H1 (cell line): ENCODE results near the gene LRCH3. TPM values are rescaled to one million over a fixed set of nuclear protein-coding genes. Genes with fewer than 3 reads are reported as not detected.

Experiments
- CTCF ChIA-PET: fragments of 300-600 bp; sonication (Branson Sonifier 250); formaldehyde crosslinking; loops from one replicate; lab custom pipeline; 2021; ENCODE audit not compliant: partially characterized antibody; lab: Charles Lee
- POLR2A ChIA-PET: fragments of 300-600 bp; sonication (Branson Sonifier 250); formaldehyde crosslinking; loops from one replicate; lab custom pipeline; 2021; ENCODE audit warnings: inconsistent platforms; ENCODE audit not compliant: partially characterized antibody; lab: Charles Lee
- DNase-seq, 2 experiments: peaks; one replicate each; pipeline versions ENCODE4 v3.0.0 to v3.0.0-alpha.2; 2010 to 2022; ENCODE audit warnings: low spot score in 2 of 2, low read depth in 1 of 2, mixed read lengths in 1 of 2
- FAIRE-seq: peaks from 2 replicates; lab custom pipeline; 2011; peaks lifted over from hg19 to GRCh38; lab: Jason Lieb, UNC
- H2AFZ ChIP-seq: 2 replicates; pipeline ENCODE4 v1.8.1; 2012; ENCODE audit warnings: low read length, inconsistent platforms
- H2AK5ac ChIP-seq: 2 replicates; pipeline ENCODE4 v1.6.1; 2013; ENCODE audit warnings: low read depth, low read length
- H2BK120ac ChIP-seq: replicated peaks from 2 replicates; pipeline ENCODE3; 2013; ENCODE audit warnings: low read depth, low read length, inconsistent platforms
- H2BK12ac ChIP-seq: 2 replicates; pipeline ENCODE4 v1.6.1; 2013; ENCODE audit warnings: low read depth, low read length
- H2BK15ac ChIP-seq: 2 replicates; pipeline ENCODE4 v1.6.1; 2013; ENCODE audit warnings: low read length
- H2BK20ac ChIP-seq: 2 replicates; pipeline ENCODE4 v1.6.1; 2013; ENCODE audit warnings: low read length
- H2BK5ac ChIP-seq: 2 replicates; pipeline ENCODE4 v1.6.1; 2013; ENCODE audit warnings: low read depth, low read length
- H3K14ac ChIP-seq: 2 replicates; pipeline ENCODE4 v1.6.1; 2013; ENCODE audit warnings: inconsistent platforms; ENCODE audit not compliant: insufficient read length
- H3K18ac ChIP-seq: 2 replicates; pipeline ENCODE4 v1.6.1; 2013; ENCODE audit warnings: low read length; ENCODE audit errors: extremely low read depth
- H3K23ac ChIP-seq: 2 replicates; pipeline ENCODE4 v1.6.1; 2013; ENCODE audit warnings: inconsistent platforms; ENCODE audit not compliant: insufficient read length
- H3K23me2 ChIP-seq: 2 replicates; pipeline ENCODE4 v1.6.1; 2013; ENCODE audit warnings: low read depth, low read length
- H3K27ac ChIP-seq: 2 replicates; pipeline ENCODE4 v1.6.1; 2011; ENCODE audit warnings: low read depth, low read length, inconsistent platforms
- H3K27me3 ChIP-seq, 4 experiments: replicated peaks in 1 of 4; 1 replicate in 1 of 4; 2 replicates in 3 of 4; pipeline versions ENCODE4 v1.6.1 to v1.8.1; 2011 to 2013; ENCODE audit warnings: low read length in 3 of 4, mild to moderate bottlenecking in 3 of 4, inconsistent platforms in 2 of 4, mixed read lengths in 2 of 4, moderate library complexity in 1 of 4; ENCODE audit not compliant: control insufficient read depth in 3 of 4, insufficient read depth in 3 of 4; ENCODE audit errors: extremely low read depth in 1 of 4
- H3K36me3 ChIP-seq, 4 experiments: 2 replicates each; pipeline versions ENCODE4 v1.6.1 to v1.8.1; 2011 to 2013; ENCODE audit warnings: mild to moderate bottlenecking in 4 of 4, low read length in 3 of 4, moderate library complexity in 2 of 4, control low read depth in 1 of 4, inconsistent platforms in 1 of 4; ENCODE audit not compliant: insufficient read depth in 4 of 4, control insufficient read depth in 2 of 4
- H3K4ac ChIP-seq: replicated peaks from 2 replicates; pipeline ENCODE3; 2013; ENCODE audit warnings: low read length, low read depth, mixed read lengths, inconsistent platforms; ENCODE audit not compliant: insufficient read length
- H3K4me1 ChIP-seq, 4 experiments: replicated peaks in 1 of 4; 1 replicate in 1 of 4; 2 replicates in 3 of 4; pipeline versions ENCODE4 v1.6.1 to v1.8.1; 2011 to 2013; ENCODE audit warnings: low read length in 3 of 4, inconsistent platforms in 2 of 4, mixed read lengths in 1 of 4; ENCODE audit not compliant: insufficient read depth in 4 of 4, control insufficient read depth in 3 of 4
- H3K4me2 ChIP-seq, 2 experiments: 2 replicates each; pipeline versions ENCODE4 v1.6.1 to v1.8.1; 2011 to 2013; ENCODE audit warnings: low read depth in 2 of 2, low read length in 2 of 2, control low read depth in 1 of 2, inconsistent platforms in 1 of 2, mild to moderate bottlenecking in 1 of 2; ENCODE audit not compliant: insufficient read depth in 1 of 2
- H3K4me3 ChIP-seq, 4 experiments: fragments of 200-600, 300-600 bp in 1 of 4; sonication (generic), shearing (Covaris generic), sonication (Bioruptor Twin) in 1 of 4; 2 replicates each; pipeline versions ENCODE4 v1.5.1 to v1.8.1; 2011 to 2016; ENCODE audit warnings: low read length in 4 of 4, low read depth in 3 of 4, control low read depth in 2 of 4, inconsistent platforms in 2 of 4, mild to moderate bottlenecking in 2 of 4, mixed read lengths in 1 of 4, moderate library complexity in 1 of 4; ENCODE audit not compliant: insufficient read depth in 2 of 4; ENCODE audit errors: extremely low read depth in 1 of 4
- H3K56ac ChIP-seq: replicated peaks from 2 replicates; pipeline ENCODE3; 2013; ENCODE audit warnings: low read depth, mild to moderate bottlenecking, mixed read lengths, low read length, inconsistent platforms; ENCODE audit not compliant: insufficient read length
- H3K79me1 ChIP-seq: 2 replicates; pipeline ENCODE4 v1.6.1; 2013; ENCODE audit warnings: low read depth, low read length, control low read depth
- H3K79me2 ChIP-seq, 2 experiments: 2 replicates each; pipeline versions ENCODE4 v1.6.1 to v1.8.1; 2012 to 2013; ENCODE audit warnings: low read length in 2 of 2, mild to moderate bottlenecking in 2 of 2, inconsistent platforms in 1 of 2; ENCODE audit not compliant: insufficient read depth in 2 of 2, control insufficient read depth in 1 of 2
- H3K9ac ChIP-seq, 4 experiments: replicated peaks in 1 of 4; 1 replicate in 1 of 4; 2 replicates in 3 of 4; pipeline versions ENCODE4 v1.6.1 to v1.8.1; 2011 to 2013; ENCODE audit warnings: low read depth in 3 of 4, low read length in 3 of 4, control low read depth in 2 of 4, mild to moderate bottlenecking in 2 of 4, moderate library complexity in 2 of 4, inconsistent platforms in 1 of 4; ENCODE audit errors: extremely low read depth in 1 of 4
- H3K9me3 ChIP-seq, 2 experiments: 2 replicates each; pipeline versions ENCODE4 v1.6.1 to v1.8.1; 2012 to 2013; ENCODE audit warnings: mild to moderate bottlenecking in 2 of 2, moderate library complexity in 2 of 2, control low read depth in 1 of 2, inconsistent platforms in 1 of 2, low read depth in 1 of 2, low read length in 1 of 2, mixed read lengths in 1 of 2; ENCODE audit not compliant: insufficient read depth in 2 of 2
- H4K20me1 ChIP-seq, 2 experiments: replicated peaks in 1 of 2; 2 replicates each; pipeline versions ENCODE3 to v1.8.1; 2011 to 2013; ENCODE audit warnings: inconsistent platforms in 2 of 2, low read length in 2 of 2, mild to moderate bottlenecking in 1 of 2; ENCODE audit not compliant: insufficient read depth in 2 of 2, control insufficient read depth in 1 of 2
- H4K5ac ChIP-seq: 2 replicates; pipeline ENCODE4 v1.6.1; 2013; ENCODE audit warnings: low read length, low read depth, mixed read lengths, inconsistent platforms; ENCODE audit not compliant: insufficient read length
- H4K8ac ChIP-seq: 2 replicates; pipeline ENCODE4 v1.8.0; 2013; ENCODE audit warnings: mild to moderate bottlenecking, moderate library complexity, low read length, inconsistent platforms; ENCODE audit not compliant: insufficient read depth; ENCODE audit errors: extremely low read depth
- H4K91ac ChIP-seq: replicated peaks from 2 replicates; pipeline ENCODE3; 2013; ENCODE audit warnings: low read length, mixed read lengths, inconsistent platforms; ENCODE audit not compliant: insufficient read length
- ASH2L ChIP-seq: fragments of 200-600, 300-600 bp; sonication (generic); IDR thresholded peaks from one replicate; pipeline ENCODE4 v1.7.1; 2017; ENCODE audit warnings: low read length
- BRCA1 ChIP-seq: IDR thresholded peaks from 2 replicates; pipeline ENCODE4 v1.6.1; 2012; ENCODE audit warnings: low read depth, low read length, improper control_type of control experiment
- CBX8 ChIP-seq: fragments of 300-800, 300-1000 bp; sonication (generic); IDR thresholded peaks from 2 replicates; pipeline ENCODE4 v1.7.1; 2016; ENCODE audit warnings: low read depth, low read length, borderline replicate concordance
- CEBPB ChIP-seq: IDR thresholded peaks from 2 replicates; pipeline ENCODE4 v1.6.1; 2012; ENCODE audit warnings: low read depth, low read length
- CHD2 ChIP-seq: IDR thresholded peaks from 2 replicates; pipeline ENCODE4 v1.6.1; 2012; ENCODE audit warnings: low read length, improper control_type of control experiment
- HDAC2 ChIP-seq, 2 experiments: fragments of 300-600 bp in 1 of 2; sonication (generic) in 1 of 2; IDR thresholded peaks; 2 replicates each; pipeline ENCODE4 v1.6.1; 2011 to 2012; ENCODE audit warnings: low read depth in 2 of 2, low read length in 2 of 2, mild to moderate bottlenecking in 2 of 2, moderate library complexity in 2 of 2, borderline replicate concordance in 1 of 2, inconsistent platforms in 1 of 2
- MAFK ChIP-seq: IDR thresholded peaks from 2 replicates; pipeline ENCODE4 v1.6.1; 2012; ENCODE audit warnings: low read depth, mild to moderate bottlenecking, improper control_type of control experiment, low read length
- POU5F1 ChIP-seq: IDR thresholded peaks from 2 replicates; pipeline ENCODE4 v1.6.1; 2011; ENCODE audit warnings: low read depth, mild to moderate bottlenecking, low read length, moderate library complexity
- RFX5 ChIP-seq: IDR thresholded peaks from 2 replicates; pipeline ENCODE4 v1.6.1; 2011; ENCODE audit warnings: low read depth, low read length, improper control_type of control experiment, borderline replicate concordance
- SAP30 ChIP-seq: fragments of 300-600 bp; sonication (generic); IDR thresholded peaks from 2 replicates; pipeline ENCODE4 v1.7.1; 2012; ENCODE audit warnings: low read length, moderate library complexity, mild to moderate bottlenecking, inconsistent platforms; ENCODE audit not compliant: insufficient read depth, insufficient replicate concordance
- SIX5 ChIP-seq: IDR thresholded peaks from 2 replicates; pipeline ENCODE4 v1.6.1; 2011; ENCODE audit warnings: mild to moderate bottlenecking, low read depth, low read length
- SP1 ChIP-seq: IDR thresholded peaks from 2 replicates; pipeline ENCODE4 v1.6.1; 2011; ENCODE audit warnings: low read depth, low read length
- polyA plus RNA-seq, 7 experiments: library from polyadenylated mRNA; depleted of rRNA in 3 of 7; stranded (reverse) in 5 of 7; unstranded in 2 of 7; fragments of >200 nt in 5 of 7; fragments of 200-250 nt in 2 of 7; gene quantifications; 1 replicate in 5 of 7; 2 replicates in 1 of 7; 4 replicates in 1 of 7; pipeline versions ENCODE4 v1.2.1 to v1.2.3, GENCODE V29; 2011 to 2013; ENCODE audit warnings: missing spikeins in 2 of 7, mixed read lengths in 2 of 7
- total RNA-seq: library from RNA; stranded (reverse); fragmentation: NEBNext Ultra II Directional; extraction: Animal tissue kit (Norgen Biotek cat#: 25700); gene quantifications from 2 replicates; pipeline ENCODE4 v1.2.1, GENCODE V29; 2021

Gene LRCH3
- total and polyA plus RNA-seq, 2 of the 8 experiments (the other 6 are each of a cell fraction or from before 2014, with no cell fraction given) = 58.4 to 66.0 TPM

GRCh38 chr3:197836244-197836643, 45.2 kb downstream of the LRCH3 start:
- Histone ChIP-seq H3K79me1 (no peaks in the 10 kb centered on the region), H3K14ac (no peak overlapping the region), H4K8ac (no peak overlapping the region), H2BK12ac (no peak overlapping the region), H3K18ac (no peak overlapping the region), H2BK15ac (no peak overlapping the region), H3K4ac (no peak overlapping the region), H3K27me3 (no peaks in the 10 kb centered on the region), H2AFZ (no peak overlapping the region), H4K5ac (no peak overlapping the region), H4K20me1 (no peaks in the 10 kb centered on the region), H3K4me1 (no peaks in the 10 kb centered on the region), H2BK120ac (no peak overlapping the region), H3K56ac (no peak overlapping the region), H2BK20ac (no peak overlapping the region), H4K91ac (no peak overlapping the region), H3K4me2 (no peak overlapping the region), H3K4me3 (no peak overlapping the region), H3K9ac (no peak overlapping the region), H3K9me3 (no peaks in the 10 kb centered on the region), H2AK5ac (no peak overlapping the region), H3K36me3 (peaks cover 5 to 65% (median 35%) of the 10 kb centered on the region in 4 experiments), H3K27ac (no peak overlapping the region), H3K23ac (no peak overlapping the region), H3K23me2 (no peaks in the 10 kb centered on the region), H3K79me2 (no peaks in the 10 kb centered on the region), H2BK5ac (no peak overlapping the region)
- TF ChIP-seq CBX8 = no peak
- TF ChIP-seq CEBPB = no peak
- no peak for TF ChIP-seq RFX5
- TF ChIP-seq SP1 = no peak
- TF ChIP-seq POU5F1 = no peak
- no peak for TF ChIP-seq BRCA1
- TF ChIP-seq SIX5 = no peak
- no peak for TF ChIP-seq ASH2L
- TF ChIP-seq SAP30 = no peak
- TF ChIP-seq MAFK = no peak
- TF ChIP-seq CHD2 = no peak
- TF ChIP-seq HDAC2 (IDR thresholded peaks at IDR 0.05; ENCODE audit: borderline replicate concordance in 1 of 2, low read depth in 2 of 2, low read length in 2 of 2) = no peak
- ChIA-PET CTCF (no interaction called here), POLR2A (no interaction called here)
- DNase-seq = no peak
- no peak for FAIRE-seq
